ENCODE data around the gene ANKEF1.

The ANKEF1 gene

DNA sequence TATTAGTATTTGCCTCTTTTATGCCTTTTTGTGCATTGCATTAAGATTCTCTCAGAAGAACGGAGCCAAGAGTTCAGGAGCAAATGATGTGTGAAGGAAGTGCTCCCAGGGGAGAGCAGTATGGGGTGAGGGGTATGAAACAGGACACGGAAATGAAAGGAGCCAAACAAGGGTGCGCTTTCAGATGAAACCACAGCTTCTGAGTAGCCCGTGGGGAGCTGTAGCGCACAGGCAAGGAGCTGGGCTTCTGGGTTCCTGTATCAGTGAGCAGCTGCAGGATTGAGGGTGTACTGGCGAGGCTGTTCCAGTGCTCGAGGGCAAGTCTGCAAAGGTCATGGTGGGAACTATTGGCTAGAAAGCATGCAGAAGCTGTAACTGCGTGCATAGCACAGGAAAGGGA is 25.4 kb downstream of the ANKEF1 start:
- H3K27ac ChIP-seq: no peak overlapping the region
- TF ChIP-seq, protein P1, sequence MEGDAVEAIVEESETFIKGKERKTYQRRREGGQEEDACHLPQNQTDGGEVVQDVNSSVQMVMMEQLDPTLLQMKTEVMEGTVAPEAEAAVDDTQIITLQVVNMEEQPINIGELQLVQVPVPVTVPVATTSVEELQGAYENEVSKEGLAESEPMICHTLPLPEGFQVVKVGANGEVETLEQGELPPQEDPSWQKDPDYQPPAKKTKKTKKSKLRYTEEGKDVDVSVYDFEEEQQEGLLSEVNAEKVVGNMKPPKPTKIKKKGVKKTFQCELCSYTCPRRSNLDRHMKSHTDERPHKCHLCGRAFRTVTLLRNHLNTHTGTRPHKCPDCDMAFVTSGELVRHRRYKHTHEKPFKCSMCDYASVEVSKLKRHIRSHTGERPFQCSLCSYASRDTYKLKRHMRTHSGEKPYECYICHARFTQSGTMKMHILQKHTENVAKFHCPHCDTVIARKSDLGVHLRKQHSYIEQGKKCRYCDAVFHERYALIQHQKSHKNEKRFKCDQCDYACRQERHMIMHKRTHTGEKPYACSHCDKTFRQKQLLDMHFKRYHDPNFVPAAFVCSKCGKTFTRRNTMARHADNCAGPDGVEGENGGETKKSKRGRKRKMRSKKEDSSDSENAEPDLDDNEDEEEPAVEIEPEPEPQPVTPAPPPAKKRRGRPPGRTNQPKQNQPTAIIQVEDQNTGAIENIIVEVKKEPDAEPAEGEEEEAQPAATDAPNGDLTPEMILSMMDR (IDR thresholded peaks at IDR 0.05): no peak
- TF ChIP-seq ZFX (IDR thresholded peaks at IDR 0.05; ENCODE audit: borderline replicate concordance): no peak

DNA sequence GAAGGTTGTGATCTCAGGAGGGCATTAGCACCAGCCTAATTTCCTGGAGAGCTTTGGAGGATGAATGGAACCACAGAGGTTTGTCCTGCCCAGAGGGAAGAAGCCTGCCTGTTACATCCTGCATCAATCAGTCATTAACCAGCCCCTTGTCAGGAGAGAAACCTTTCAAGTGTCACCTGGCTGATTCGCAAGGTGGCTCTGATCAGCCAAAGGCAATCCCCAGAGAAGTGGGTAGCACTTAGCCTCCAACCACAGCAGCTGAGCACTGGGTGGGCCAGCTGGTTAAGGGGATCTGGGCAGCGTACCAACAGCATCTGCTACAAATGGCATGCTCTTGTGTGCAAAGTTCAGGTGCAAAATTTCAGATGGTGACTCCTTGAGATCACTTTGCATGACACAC is 26.9 kb downstream of the ANKEF1 start:
- TF ChIP-seq, protein P1 (IDR thresholded peaks at IDR 0.05): no peak
- no peak for TF ChIP-seq ZFX (IDR thresholded peaks at IDR 0.05; ENCODE audit: borderline replicate concordance)
- H3K27ac ChIP-seq: no peak overlapping the region

DNA sequence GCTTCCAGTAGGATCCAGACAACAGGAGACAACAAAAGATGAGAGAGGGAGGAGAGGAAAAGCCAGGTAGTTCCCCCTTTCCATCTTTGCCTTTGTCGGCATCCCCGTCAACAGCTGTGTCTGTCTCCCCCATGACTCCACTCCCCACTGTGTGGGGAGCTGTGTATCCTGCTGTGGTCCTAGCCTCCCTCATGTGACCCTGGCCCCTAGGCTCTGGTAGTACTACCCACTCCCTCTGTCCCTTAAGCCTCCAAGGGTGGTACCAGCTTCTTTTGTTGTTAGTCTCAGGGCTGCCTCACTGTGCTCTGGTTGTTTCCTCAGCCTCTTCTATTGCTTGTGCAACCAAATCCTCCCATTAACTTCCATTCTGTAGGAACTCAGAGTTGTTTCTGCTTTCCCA is 28.7 kb downstream of the ANKEF1 start:
- no peak overlapping the region for H3K27ac ChIP-seq
- TF ChIP-seq, protein P1 (IDR thresholded peaks at IDR 0.05): no peak
- no peak for TF ChIP-seq ZFX (IDR thresholded peaks at IDR 0.05; ENCODE audit: borderline replicate concordance)

DNA sequence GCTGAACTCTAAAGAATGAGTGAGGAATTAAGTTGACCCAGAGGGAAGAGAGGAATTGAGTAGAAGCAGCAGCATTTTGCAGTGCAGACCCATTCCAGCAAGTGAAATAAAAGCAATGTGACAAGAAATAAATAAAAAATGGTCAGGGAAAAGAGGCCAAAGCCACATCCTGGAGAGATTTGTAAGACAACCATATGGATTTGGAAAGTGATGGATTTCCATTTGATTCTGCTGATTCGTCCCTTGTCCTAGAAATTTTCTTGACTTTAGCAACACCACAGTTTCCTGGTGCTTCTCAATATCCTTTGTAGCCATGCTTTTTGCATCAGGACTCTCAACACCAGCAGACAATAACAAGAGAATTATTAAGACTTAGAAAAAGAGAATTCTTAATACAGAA is 29.8 kb downstream of the ANKEF1 start:
- TF ChIP-seq, protein P1 (IDR thresholded peaks at IDR 0.05): no peak
- no peak for TF ChIP-seq ZFX (IDR thresholded peaks at IDR 0.05; ENCODE audit: borderline replicate concordance)
- H3K27ac ChIP-seq: no peak overlapping the region

DNA sequence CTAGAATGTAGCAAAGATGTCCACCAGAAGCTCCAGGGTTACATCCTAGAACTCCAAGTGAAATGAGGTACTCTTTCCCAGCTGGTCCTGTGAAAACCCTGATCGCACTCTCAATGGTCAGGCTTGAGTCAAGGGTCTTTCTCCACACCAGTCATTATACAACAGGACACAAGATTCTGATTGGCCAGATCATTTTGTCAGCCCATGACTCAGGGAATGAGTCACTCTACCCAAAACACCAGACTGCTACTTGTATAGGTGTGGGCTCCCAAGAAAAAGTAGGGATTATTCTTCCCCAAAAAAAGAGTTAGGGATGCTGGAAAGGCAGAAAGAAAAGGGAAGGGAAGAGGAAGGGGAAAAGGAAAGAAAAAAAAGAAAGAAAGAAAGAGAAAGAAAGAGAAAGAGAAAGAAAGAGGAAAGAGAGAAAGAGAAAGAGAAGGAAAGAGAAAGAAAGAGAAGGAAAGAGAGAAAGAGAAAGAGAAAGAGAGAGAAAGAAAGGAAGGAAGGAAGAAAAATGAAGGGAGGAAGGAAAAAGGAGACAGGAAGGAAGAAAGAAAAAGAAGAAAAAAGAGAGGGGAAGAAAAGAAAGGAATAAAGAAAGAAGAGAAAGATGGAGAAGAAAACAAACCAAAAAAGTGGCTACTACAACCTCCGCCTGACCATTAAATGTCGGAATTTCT is 30.5 kb downstream of the ANKEF1 start:
- TF ChIP-seq, protein P1 (IDR thresholded peaks at IDR 0.05): no peak
- TF ChIP-seq ZFX (IDR thresholded peaks at IDR 0.05; ENCODE audit: borderline replicate concordance): no peak
- no peak overlapping the region for H3K27ac ChIP-seq

DNA sequence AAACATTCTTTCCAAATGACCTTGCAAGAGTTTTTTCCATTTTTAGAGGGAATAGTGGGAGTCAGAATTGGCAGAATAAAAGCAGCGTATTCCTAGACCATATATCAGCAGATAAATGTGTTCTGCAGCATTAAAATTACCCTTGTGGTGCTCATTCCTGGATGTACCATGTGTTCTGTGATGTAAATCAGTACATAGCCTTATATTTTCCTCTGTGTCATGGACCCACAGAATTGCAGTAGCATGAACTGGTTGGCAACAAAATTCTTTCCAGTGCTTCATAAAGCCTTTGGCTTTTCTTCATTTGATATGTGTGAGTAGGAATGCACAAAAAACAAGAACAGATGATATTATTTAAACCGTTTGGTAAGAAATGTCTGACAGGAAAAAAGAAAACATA is 32.5 kb downstream of the ANKEF1 start:
- no peak overlapping the region for H3K27ac ChIP-seq
- no peak for TF ChIP-seq ZFX (IDR thresholded peaks at IDR 0.05; ENCODE audit: borderline replicate concordance)
- TF ChIP-seq, protein P1 (IDR thresholded peaks at IDR 0.05): no peak

DNA sequence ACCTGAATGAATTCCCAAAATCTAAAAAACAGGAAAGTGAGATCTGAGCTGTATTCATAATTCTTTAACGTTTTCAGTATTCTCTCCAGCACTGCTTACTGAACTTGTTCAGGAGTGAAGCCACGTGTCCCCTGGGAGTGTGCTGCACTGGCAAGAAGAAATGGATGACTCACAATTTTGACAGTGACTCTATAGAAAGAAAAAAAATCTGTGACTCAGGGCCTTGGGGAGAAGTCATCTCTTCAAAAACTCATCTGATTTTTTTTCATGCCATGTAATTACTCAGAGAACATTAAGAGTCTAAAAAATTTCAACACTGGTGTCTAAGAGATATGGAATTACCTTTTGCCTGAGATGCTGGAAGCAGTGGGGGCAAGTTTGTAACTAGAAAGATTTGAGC is 39.7 kb downstream of the ANKEF1 start:
- no peak overlapping the region for H3K27ac ChIP-seq
- TF ChIP-seq ZFX (IDR thresholded peaks at IDR 0.05; ENCODE audit: borderline replicate concordance): no peak
- TF ChIP-seq, protein P1 (IDR thresholded peaks at IDR 0.05): no peak

Measured in 22Rv1 (cell line).